HG02852 (cell line): ENCODE results near the gene SHC2.
"Not testable (repeated sequence)": the region's sequence is repeated elsewhere in the genome, so short reads cannot be mapped to it uniquely, and the experiment has no call there.

Experiments used
- ATAC-seq: cut with Tn5 transposase; IDR thresholded peaks from one replicate; pipeline ENCODE4 v1.9.1; 2021; ENCODE audit warnings: mild to moderate bottlenecking, moderate library complexity; ENCODE audit not compliant: unreplicated experiment

The SHC2 gene

DNA sequence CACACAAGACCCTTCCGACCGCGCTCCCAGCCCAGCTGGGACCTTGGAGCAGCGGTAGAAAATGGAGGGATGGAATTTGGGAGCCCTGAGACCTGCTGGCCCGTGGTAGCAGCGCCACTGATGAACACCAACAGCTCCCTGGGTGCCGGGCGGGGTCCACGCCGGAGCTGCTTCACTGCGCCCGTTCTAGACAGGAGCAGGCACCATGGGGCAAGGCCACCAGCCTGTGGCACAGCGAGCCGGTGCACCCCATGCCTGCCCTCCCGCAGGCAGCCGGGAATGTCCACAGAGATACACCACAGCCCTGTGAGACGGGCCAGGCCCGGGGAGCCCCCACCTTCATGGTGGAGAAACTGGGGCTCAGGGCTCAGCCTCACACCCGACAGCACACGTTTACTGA lies 9.9 kb upstream of the SHC2 start:
- no peak for ATAC-seq

DNA sequence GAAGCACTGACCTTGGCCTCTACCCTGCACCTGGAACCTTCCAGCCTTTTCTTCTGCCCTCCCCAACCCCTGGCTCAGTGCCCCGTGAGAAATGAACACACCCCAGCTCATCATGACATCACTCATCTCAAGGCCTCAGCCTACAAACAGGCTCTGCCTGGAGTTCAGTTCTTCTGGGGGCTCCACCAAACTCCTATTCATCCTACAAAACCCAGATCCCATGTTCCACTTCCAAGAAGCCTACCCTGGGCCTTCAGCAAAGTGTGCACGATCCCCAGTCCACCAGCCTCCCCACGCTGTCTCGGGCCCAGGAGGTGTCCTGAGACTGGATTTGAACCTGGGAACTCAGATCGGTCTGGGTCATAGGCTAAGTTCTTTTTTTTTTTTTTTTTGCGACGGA lies 9.0 kb upstream of the SHC2 start:
- no peak for ATAC-seq

DNA sequence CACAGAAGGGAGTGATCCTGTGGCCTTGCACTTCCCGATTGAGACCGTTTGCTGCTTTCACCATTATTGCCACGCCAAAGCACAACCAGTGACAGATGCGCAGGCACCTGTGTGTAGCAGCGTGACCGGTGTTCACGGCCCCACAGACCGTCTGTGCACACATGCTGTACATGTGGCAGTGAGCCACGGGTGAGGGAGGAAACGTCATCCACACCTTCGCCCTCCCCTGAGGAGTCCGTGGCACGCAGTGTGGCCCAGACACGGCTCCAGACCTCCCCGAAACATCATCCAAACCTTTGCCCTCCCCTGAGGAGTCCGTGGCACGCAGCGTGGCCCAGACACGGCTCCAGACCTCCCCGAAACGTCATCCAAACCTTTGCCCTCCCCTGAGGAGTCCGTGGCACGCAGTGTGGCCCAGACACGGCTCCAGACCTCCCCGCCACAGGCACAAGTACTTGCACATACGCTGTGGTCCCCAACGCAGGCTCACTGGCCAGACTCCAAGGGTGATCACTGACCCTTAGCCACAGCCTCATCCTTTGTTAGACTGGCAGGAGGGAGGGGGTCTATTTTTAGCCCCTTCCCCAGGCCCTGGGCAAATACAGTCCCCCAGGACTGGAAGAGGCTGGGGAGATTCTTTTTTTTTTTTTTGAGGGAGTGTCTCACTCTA lies 7.9 kb upstream of the SHC2 start:
- no peak for ATAC-seq

DNA sequence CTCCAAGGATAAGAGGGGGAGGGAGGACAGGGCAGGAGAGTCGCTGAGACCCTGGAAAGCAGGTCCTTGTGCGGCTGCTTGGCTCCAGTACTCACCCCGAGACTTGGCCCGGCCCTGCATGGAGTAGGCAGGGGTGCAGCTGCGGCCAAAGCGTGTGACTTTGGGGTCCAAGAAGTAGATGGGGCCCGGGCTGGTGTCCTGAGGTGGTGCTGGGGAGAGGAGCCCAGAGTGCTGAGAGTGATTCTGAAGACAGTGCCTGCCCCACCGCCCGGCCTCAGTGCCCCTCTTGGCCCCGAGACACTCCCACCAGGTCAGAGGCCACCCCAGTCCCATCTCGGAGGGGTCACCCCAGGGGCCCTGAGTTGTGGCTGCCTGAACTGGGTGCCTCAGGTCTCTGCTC lies 6.7 kb upstream of the SHC2 start:
- ATAC-seq = no peak

DNA sequence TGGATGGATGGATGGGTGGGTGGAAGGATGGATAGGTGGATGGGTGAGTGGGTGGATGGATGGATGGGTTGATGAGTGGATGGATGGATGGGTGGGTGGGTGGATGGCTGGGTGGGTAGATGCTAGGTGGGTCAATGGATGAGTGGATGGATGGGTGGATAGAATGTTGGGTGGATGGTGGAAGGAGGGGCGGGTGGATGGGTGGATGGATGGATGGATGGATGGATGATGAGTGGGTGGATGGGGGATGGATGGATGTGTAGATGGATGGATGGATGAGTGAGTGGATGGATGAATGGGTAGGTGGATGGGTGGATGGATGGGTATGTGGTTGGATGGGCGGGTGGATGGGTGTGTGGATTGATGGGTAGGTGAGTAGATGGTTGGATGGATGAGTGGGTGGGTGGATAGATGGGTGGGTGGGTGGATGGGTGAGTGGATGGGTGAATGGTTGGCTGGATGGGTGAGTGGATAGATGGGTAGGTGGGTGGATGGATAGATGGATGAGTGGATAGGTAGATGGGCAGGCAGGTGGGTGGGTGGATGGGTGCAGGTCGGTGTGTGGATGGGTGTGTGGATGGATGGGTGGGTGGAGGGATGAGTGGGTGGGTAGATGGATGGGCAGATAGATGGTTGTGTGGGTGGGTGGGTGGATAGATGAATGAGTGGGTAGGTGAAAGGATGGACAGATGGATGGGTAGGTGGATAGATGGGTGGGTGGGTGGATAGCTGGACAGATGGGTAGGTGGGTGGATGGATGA lies 4.4 kb upstream of the SHC2 start:
- no peak for ATAC-seq

DNA sequence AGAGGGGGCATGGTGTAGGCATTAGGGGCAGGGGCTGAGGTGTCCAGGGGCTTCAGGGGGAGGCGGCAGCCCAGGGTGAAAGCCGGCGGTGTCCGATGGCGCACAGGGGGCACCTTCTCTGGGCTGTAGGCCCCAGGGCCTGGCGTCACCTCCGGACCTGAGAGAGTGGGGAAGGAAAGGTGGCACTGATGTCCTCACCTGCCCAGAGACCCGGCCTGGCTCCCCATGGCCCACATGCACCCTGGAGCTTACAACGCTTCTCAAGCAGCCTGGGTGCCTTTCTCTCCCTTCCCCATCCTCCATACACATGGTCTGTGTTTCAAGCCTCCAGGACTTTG lies 3.3 kb upstream of the SHC2 start:
- ATAC-seq = no peak

DNA sequence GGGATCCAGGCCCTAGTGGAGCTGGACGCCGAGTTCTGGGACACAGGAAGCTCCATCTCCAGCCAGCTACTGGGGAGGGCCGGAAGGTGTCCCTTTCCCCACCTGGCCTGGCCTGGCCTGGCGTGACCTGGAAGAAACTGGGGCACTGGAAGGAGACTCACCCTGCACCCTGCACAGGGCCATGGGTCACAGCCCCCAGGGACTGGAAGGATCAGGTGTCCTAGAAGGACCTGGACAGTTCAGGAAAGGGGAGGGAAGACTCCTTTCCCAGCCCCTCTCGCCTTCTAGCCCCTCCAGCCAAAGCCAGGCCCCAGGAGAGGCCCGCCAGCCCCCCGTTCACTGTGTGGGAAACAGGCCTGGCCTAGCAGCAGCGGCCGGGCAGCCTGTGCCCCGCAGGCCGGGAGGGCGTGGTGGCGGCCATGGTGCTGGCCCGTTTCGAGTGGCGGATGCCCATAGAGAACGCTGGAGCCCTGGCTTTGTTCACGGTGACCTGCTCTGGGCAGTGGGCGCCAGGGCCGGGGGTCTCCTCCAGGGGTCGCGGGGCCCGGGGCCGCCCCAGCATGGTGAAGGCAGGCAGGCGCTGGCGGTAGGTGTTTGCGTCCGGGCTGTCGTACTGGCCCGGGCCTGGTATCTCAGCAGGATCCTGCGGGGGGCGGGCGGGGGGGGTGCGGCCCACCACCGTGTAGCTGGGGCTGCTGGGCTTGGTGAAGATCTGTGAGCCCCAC lies 2.8 kb upstream of the SHC2 start:
- no peak for ATAC-seq

DNA sequence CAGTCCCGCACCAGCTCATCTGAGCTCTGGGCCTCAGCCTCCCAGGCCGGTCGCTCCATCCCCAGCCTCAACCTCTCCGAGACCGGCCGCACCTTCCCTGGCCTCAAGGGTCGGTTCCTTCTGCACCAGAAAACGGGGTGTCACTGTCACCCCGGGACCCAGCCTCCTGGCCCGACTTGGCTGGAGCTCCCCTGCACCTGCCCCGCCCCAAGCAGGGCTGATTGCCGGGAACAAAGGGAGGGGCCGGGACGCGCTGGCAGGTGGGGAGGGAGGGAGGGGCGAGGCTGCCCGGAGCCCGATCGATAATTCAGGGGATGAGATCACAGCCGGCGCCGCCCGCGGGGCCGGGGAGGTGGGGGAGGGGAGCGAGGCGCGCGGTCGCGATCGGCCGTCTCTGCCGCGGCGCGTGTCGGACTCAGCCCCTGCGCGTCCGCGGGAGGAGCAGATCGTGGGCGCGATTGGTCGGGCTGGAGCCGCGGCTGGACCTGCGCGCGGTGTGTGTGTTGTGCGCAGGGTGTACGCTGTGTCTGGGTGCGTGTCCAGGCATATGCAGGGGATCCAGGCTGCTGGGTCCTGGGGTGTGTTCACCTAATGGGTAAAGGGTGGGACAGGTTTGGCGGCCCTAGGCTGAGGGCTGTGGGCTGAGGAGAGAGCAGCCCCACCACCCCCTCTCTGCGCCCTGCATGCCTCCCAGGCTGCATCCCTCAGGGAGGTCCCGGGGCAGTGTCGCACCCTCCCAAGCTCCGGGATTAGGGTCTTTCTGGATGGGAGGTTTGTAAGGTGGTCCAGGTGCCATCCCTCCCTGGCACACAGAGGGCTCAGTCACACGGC lies 1.1 kb upstream of the SHC2 start:
- ATAC-seq = no peak

DNA sequence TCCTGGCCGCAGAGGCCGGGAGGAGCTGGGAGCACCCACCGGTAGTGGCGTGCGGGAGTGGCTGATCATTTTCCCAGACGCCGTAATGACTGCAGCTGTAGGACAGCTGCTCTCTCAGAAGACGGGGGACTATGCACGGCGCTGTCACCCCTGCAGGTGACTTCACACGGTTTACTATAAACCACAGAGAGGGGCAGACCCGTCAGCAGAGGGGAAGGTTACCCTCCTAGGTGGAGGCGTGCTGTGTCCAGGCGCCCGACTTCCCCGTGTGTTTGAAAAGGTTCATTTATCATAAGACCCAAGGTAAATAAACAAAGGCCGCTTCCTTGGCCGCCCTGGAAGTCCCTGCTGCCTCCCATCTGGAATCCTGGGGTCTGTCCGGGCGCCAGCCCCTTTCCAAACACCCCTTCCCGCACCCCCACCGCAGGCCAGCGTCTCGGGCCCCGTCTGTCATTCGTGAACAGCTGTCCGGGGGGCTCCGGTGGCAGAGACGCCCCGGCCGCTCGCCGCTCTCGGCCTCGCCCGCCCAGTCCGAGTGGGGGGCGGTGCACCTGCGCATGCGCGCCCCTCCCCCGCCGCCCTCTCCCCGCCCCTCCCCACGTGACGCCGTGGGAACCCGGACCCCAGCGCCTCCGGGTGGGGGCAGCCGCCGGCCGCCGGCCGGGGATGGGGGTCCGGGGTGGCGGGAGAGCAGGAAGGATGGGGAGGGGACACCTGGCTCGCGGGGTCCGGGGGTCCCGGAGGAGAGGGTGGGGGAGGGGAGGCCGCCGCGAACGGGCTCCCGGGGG lies 915 bp downstream of the SHC2 start:
- no peak for ATAC-seq

DNA sequence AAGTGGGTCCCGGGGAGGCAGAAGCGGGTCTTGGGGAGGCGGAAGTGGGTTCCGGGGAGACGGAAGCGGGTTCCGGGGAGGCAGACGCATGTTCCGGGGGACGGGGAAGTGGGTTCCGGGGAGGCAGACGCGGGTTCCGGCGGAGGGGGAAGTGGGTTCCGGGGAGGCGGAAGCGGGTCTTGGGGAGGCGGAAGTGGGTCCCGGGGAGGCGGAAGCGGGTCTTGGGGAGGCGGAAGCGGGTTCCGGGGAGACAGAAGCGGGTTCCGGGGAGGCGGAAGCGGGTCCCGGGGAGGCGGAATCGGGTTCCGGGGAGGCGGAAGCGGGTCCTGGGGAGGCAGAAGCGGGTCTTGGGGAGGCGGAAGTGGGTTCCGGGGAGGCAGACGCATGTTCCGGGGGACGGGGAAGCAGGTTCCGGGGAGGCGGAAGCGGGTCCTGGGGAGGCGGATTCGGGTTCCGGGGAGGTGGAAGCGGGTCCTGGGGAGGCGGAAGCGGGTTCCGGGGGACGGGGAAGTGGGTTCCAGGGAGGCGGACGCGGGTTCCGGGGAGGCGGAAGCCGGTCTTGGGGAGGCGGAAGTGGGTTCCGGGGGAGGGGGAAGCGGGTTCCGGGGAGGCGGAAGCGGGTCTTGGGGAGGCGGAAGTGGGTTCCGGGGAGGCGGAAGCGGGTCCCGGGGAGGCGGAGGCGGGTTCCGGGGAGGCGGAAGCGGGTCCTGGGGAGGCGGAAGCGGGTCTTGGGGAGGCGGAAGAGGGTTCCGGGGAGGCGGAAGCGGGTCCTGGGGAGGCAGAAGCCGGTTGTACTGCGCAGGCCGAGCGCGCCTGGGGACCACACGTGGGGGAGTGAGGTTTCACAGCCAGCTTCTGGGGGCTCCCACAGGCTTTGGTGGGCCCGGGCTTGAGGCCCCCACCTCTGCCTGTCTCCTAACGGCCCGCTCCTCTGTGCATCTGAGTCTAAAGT lies 2.5 kb downstream of the SHC2 start:
- no peak for ATAC-seq

DNA sequence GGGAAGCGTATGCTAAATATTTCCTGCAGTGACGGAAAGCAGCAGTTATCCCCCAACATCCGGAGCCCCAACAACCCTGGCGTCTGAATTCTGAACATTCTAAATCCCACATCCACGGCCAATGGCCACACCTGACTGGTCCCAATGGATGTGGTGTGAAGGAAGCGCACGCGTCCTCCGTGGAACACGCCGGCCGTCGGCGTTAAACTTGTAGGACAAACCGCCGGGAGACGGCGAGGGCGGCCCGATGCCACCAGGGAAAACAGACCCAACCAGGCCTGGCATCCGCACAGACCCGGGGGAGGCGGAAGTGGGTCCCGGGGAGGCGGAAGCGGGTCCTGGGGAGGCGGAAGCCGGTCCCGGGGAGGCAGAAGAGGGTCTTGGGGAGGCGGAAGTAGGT lies 3.2 kb downstream of the SHC2 start:
- no peak for ATAC-seq

DNA sequence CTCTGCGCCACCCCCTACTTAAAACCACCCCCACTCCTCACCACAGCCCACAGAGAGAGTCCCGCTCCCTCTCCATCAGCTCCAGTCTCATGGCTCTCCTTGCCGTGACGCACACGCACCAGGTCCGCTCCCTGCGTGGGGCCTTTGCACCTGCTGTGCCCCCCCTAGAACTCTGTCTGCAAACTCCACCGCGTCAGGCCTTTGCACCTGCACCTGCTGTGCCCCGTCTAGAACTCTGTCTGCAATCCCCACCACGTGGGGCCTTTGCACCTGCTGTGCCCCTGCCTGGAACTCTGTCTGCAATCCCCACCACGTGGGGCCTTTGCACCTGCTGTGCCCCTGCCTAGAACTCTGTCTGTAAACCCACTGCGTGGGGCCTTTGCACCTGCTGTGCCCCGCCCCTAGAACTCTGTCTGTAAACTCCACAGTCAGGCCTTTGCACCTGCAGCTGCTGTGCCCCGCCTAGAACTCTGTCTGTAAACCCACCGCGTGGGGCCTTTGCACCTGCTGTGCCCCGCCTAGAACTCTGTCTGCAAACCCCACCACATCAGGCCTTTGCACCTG lies 4.2 kb downstream of the SHC2 start:
- ATAC-seq = no peak

DNA sequence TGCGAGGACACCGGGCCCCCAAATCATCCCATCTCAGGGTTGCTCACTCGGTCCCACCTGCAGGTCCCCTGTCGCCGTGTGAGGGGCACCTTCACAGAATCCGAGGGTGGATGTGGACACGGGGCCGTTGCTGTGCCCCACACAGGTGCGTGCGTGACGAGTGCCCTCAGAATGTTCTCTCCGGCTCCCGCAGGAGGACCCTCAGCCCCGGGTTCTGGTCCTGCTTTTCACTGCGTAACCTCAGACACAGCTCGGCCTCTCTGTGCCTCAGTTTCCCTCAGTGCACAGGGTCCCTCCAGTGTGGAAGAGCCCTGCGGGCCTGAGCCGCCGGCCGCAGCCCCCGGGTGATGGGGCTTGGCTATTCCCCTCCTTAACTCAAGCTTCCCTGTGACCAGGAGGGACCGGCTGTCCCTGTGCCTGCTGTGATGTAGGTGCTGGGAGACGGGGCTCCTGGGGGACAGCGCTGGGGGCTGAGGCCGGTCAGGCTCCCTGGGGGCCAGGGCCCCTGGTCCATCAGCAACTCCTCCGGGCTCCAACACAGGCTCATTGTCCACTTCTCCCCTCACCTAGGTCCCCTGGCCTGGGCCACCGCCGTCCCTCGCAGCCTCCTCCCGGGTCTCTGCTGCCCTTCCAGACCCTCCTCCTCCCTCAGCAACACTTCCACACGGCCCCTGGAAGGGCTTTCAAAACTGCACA lies 4.8 kb downstream of the SHC2 start:
- ATAC-seq = no peak

DNA sequence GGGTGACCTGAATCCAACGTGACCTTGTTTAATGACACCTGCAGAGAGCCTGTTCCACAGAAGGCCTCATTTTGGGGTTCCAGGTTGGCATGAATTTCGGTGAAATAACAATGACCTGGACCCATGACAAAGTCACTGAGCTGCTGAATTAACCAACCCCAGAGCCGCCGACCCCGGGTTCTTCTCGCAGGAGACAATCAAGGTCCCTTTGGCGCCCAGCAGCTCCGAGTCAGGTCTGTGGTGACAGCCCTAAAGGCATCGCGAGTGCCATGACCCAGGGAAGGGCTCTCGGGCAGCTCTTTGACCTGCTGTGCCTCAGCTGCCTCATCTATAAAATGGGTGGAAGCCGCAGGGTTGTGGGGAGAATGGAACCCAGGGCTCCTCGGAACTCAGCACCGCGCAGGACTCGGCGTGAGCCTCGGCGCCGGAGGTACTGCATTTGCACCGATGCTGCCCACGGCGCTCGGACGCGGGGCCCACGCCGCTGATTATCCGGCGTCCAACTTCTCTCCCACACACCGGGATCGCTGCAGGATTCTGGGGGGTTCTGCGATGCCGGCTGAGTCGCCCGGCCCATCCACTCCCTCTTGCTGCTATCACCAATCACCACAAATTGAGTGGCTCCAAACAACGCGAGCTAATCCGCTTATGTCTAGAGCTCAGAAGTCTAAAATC lies 5.7 kb downstream of the SHC2 start:
- ATAC-seq = no peak

DNA sequence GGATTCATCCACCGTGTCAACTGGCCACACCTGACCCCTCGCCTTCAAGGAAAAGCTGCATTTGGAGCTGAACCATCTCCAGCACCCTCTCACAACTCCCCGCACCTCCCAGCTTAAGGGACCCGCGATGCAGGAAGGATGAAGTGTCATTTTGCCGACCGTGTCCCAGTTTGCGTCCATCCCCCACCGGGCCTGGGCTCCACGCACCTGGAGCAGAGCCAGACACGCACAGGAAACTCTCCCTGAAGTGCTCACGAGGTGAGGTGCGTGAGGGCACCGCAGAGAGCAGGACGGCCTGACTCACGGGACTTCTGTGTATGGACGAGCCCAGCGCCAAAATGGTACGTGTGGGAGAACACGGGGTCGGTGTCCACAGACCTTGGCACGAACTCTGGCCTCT lies 7.2 kb downstream of the SHC2 start:
- ATAC-seq = no peak

DNA sequence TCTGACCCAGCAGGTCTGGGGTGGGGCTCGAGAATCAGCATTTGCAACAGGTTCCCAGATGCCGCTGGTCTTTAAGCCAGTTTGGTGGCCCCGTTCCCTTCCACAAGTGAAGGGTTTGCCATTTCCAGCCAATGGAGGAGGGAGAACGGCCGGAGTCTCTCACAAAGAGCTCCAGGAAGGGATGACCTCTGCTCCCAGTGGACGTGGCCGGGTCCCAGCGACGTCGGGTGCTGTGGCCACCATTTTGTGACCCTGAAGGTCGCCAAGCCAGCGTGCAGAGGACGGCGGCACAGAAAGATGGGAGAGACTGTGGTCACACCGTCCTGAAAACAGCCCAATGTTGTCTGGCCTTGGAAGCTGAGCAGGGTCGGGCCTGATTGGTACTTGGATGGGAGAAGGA lies 8.0 kb downstream of the SHC2 start:
- no peak for ATAC-seq

DNA sequence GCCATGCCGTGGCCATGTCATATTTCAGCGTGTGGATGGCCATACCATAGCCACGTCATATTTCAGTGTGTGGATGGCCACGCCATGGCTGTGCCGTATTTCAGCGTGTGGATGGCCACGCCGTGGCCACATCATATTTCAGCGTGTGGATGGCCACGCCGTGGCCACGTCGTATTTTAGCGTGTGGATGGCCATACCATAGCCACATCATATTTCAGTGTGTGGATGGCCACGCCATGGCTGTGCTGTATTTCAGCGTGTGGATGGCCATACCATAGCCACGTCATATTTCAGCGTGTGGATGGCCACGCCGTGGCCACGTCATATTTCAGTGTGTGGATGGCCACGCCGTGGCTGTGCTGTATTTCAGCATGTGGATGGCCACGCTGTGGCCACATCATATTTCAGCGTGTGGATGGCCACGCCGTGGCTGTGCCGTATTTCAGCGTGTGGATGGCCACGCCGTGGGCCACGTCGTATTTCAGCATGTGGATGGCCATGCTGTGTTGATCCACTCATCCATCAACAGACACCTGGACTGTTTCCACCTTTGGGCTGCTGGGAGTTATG lies 9.8 kb downstream of the SHC2 start:
- not testable (repeated sequence) for ATAC-seq

DNA sequence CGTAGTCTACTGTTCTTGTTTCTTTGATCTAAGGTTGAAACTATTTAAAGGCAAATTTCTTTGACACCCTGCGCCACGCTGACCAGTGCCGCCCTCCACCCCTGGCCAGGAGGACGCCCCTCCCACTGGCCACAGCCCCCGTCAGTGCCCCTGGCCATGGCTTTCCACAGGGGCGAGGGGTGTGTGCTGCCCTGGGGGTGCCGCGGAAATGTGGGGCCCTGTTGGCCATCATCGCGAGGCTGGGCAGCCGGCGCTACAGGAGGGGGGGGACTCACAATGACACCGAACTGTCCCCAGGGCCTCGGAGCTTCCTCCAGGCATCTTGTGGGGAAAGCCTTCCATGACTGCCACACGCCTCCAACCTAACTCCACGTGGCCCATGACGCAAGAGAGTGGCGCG lies 10.9 kb downstream of the SHC2 start:
- ATAC-seq = no peak
